ENCODE data around the gene CYFIP1. TPM values are rescaled to one million over a fixed set of nuclear protein-coding genes. Genes with fewer than 3 reads are reported as not detected.

Gene CYFIP1
- total RNA-seq, 1 experiment from 2014 or later, result 101 TPM

GRCh38 chr15:22930782-22931484 lies 49.2 kb downstream of the CYFIP1 start:
- no peak for DNase-seq (ENCODE audit: low spot score)
- in situ Hi-C loops (cut with HindIII; ENCODE audit: low sequenced_read_pairs), result no loop called here

- DNase-seq (ENCODE audit: low spot score), result no peak
- in situ Hi-C loops (cut with HindIII; ENCODE audit: low sequenced_read_pairs), result no loop called here
Measured at GRCh38 chr15:22927761-22928160, 52.4 kb downstream of the CYFIP1 start.

GRCh38 chr15:22925875-22926274 lies 54.3 kb downstream of the CYFIP1 start:
- DNase-seq (ENCODE audit: low spot score), result no peak
- in situ Hi-C loops (cut with HindIII; ENCODE audit: low sequenced_read_pairs), result no loop called here

GRCh38 chr15:22922003-22922402 lies 58.2 kb downstream of the CYFIP1 start:
- DNase-seq (ENCODE audit: low spot score), result no peak
- in situ Hi-C loops (cut with HindIII; ENCODE audit: low sequenced_read_pairs), result no loop called here

GRCh38 chr15:22919171-22919570 lies 61.0 kb downstream of the CYFIP1 start:
- DNase-seq (ENCODE audit: low spot score), result no peak

GRCh38 chr15:22918596-22919140 lies 61.5 kb downstream of the CYFIP1 start:
- no peak for DNase-seq (ENCODE audit: low spot score)
- in situ Hi-C loops (cut with HindIII; ENCODE audit: low sequenced_read_pairs), result no loop called here

More at GRCh38 chr15:22919171-22919570, 61.0 kb downstream of the CYFIP1 start:
- in situ Hi-C loops (cut with HindIII; ENCODE audit: low sequenced_read_pairs), result no loop called here

- no peak for DNase-seq (ENCODE audit: low spot score)
- in situ Hi-C loops (cut with HindIII; ENCODE audit: low sequenced_read_pairs), result no loop called here
Measured at GRCh38 chr15:22918056-22918455, 62.1 kb downstream of the CYFIP1 start.

- in situ Hi-C loops (cut with HindIII; ENCODE audit: low sequenced_read_pairs), result no loop called here
- DNase-seq (ENCODE audit: low spot score), result no peak
Measured at GRCh38 chr15:22917556-22917955, 62.6 kb downstream of the CYFIP1 start.

GRCh38 chr15:22916606-22917350 lies 63.4 kb downstream of the CYFIP1 start:
- DNase-seq (ENCODE audit: low spot score), result no peak
- in situ Hi-C loops (cut with HindIII; ENCODE audit: low sequenced_read_pairs), result no loop called here

GRCh38 chr15:22915866-22916515 lies 64.2 kb downstream of the CYFIP1 start:
- in situ Hi-C loops (cut with HindIII; ENCODE audit: low sequenced_read_pairs), result no loop called here
- DNase-seq (ENCODE audit: low spot score), result no peak

- DNase-seq (ENCODE audit: low spot score), result no peak
- in situ Hi-C loops (cut with HindIII; ENCODE audit: low sequenced_read_pairs), result no loop called here
Measured at GRCh38 chr15:22913646-22914380, 66.4 kb downstream of the CYFIP1 start.

- in situ Hi-C loops (cut with HindIII; ENCODE audit: low sequenced_read_pairs), result no loop called here
- DNase-seq (ENCODE audit: low spot score), result no peak
Measured at GRCh38 chr15:22912256-22912655, 67.9 kb downstream of the CYFIP1 start.

- no peak for DNase-seq (ENCODE audit: low spot score)
- in situ Hi-C loops (cut with HindIII; ENCODE audit: low sequenced_read_pairs), result no loop called here
Measured at GRCh38 chr15:22911306-22911705, 68.9 kb downstream of the CYFIP1 start.

GRCh38 chr15:22908830-22909229 lies 71.3 kb downstream of the CYFIP1 start:
- in situ Hi-C loops (cut with HindIII; ENCODE audit: low sequenced_read_pairs), result no loop called here
- no peak for DNase-seq (ENCODE audit: low spot score)

GRCh38 chr15:22907161-22907950 lies 72.8 kb downstream of the CYFIP1 start:
- in situ Hi-C loops (cut with HindIII; ENCODE audit: low sequenced_read_pairs), result no loop called here
- DNase-seq (ENCODE audit: low spot score), result no peak

- peak; percentile 89 for DNase-seq (ENCODE audit: low spot score)
Measured at GRCh38 chr15:22904736-22905135, 75.4 kb downstream of the CYFIP1 start.

GRCh38 chr15:22903961-22904534 lies 76.1 kb downstream of the CYFIP1 start:
- DNase-seq (ENCODE audit: low spot score), result peak; percentile 10
- in situ Hi-C loops (cut with HindIII; ENCODE audit: low sequenced_read_pairs), result no loop called here

More at GRCh38 chr15:22904736-22905135, 75.4 kb downstream of the CYFIP1 start:
- in situ Hi-C loops (cut with HindIII; ENCODE audit: low sequenced_read_pairs), result no loop called here

- DNase-seq (ENCODE audit: low spot score), result no peak
- in situ Hi-C loops (cut with HindIII; ENCODE audit: low sequenced_read_pairs), result no loop called here
Measured at GRCh38 chr15:22903427-22903826, 76.7 kb downstream of the CYFIP1 start.

Measured in G401 (cell line).